ENCODE data around the gene OSBPL2.

GRCh38 chr20:62344782-62345181 is 106.5 kb downstream of the OSBPL2 start:
- TF ChIP-seq CTCF (IDR thresholded peaks at IDR 0.05): no peak
- no peak for TF ChIP-seq EMX1 (CRISPR knock-in tag; IDR thresholded peaks at IDR 0.05)
- TF ChIP-seq USF1 (CRISPR knock-in tag; IDR thresholded peaks at IDR 0.05): no peak
- no peak for TF ChIP-seq NFE2L1 (CRISPR knock-in tag; IDR thresholded peaks at IDR 0.05)
- TF ChIP-seq SMAD3 (CRISPR knock-in tag; IDR thresholded peaks at IDR 0.05; ENCODE audit: borderline replicate concordance): no peak
- TF ChIP-seq NR2C2 (CRISPR knock-in tag; IDR thresholded peaks at IDR 0.05): no peak
- TF ChIP-seq FOXK1 (CRISPR knock-in tag; IDR thresholded peaks at IDR 0.05): no peak
- TF ChIP-seq CDX4 (CRISPR knock-in tag; IDR thresholded peaks at IDR 0.05; ENCODE audit: borderline replicate concordance): no peak

Measured in WTC11 (cell line).